GM23248 (cell line): Measurements from ENCODE around the gene CEP131.

Experiments used
- EZH2 ChIP-seq: fragments of 200-600 bp; sonication (generic); IDR thresholded peaks from 2 replicates; pipeline ENCODE4 v1.6.1; 2018; ENCODE audit warnings: antibody characterized with exemption, mild to moderate bottlenecking; ENCODE audit not compliant: insufficient read depth, poor library complexity, severe bottlenecking
- EZH2phosphoT487 ChIP-seq: fragments of 200-600 bp; sonication (generic); IDR thresholded peaks from 2 replicates; pipeline ENCODE4 v1.6.1; 2018; ENCODE audit warnings: antibody characterized with exemption, moderate library complexity, mild to moderate bottlenecking, low read depth; ENCODE audit not compliant: insufficient read depth

DNA sequence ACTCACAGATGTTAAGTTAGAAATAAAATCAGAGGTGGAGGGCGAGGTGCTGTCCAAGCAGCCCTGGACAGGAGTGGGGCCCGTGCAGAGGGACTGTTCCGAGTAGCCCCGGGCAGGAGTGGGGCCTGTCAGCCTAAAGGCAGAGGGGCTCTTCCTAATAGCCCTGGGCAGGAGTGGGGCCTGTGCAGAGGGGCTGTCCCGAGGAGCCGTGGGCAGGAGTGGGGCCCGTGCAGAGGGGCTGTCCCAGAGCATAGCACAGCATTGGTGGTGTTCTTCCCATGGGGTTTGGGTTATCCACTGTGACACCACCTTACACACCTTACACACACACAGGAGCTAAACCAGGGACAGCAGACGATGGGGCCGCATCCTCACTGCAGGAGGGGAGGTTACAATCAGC, 10.4 kb downstream of the CEP131 start:
- TF ChIP-seq EZH2phosphoT487: no peak
- no peak for TF ChIP-seq EZH2
